NCI-H774 (cell line): ENCODE data around the gene KIF4B.
"Not testable (repeated sequence)": the region's sequence is repeated elsewhere in the genome, so short reads cannot be mapped to it uniquely, and the experiment has no call there.

Experiments used
- DNase-seq: peaks from one replicate; lab custom pipeline; 2025; lab: John Stamatoyannopoulos, UW

KIF4B gene, protein sequence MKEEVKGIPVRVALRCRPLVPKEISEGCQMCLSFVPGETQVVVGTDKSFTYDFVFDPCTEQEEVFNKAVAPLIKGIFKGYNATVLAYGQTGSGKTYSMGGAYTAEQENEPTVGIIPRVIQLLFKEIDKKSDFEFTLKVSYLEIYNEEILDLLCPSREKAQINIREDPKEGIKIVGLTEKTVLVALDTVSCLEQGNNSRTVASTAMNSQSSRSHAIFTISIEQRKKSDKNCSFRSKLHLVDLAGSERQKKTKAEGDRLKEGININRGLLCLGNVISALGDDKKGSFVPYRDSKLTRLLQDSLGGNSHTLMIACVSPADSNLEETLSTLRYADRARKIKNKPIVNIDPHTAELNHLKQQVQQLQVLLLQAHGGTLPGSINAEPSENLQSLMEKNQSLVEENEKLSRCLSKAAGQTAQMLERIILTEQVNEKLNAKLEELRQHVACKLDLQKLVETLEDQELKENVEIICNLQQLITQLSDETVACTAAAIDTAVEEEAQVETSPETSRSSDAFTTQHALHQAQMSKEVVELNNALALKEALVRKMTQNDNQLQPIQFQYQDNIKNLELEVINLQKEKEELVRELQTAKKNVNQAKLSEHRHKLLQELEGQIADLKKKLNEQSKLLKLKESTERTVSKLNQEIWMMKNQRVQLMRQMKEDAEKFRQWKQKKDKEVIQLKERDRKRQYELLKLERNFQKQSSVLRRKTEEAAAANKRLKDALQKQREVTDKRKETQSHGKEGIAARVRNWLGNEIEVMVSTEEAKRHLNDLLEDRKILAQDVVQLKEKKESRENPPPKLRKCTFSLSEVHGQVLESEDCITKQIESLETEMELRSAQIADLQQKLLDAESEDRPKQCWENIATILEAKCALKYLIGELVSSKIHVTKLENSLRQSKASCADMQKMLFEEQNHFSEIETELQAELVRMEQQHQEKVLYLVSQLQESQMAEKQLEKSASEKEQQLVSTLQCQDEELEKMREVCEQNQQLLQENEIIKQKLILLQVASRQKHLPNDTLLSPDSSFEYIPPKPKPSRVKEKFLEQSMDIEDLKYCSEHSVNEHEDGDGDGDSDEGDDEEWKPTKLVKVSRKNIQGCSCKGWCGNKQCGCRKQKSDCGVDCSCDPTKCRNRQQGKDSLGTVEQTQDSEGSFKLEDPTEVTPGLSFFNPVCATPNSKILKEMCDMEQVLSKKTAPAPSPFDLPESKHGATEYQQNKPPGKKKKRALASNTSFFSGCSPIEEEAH

DNA sequence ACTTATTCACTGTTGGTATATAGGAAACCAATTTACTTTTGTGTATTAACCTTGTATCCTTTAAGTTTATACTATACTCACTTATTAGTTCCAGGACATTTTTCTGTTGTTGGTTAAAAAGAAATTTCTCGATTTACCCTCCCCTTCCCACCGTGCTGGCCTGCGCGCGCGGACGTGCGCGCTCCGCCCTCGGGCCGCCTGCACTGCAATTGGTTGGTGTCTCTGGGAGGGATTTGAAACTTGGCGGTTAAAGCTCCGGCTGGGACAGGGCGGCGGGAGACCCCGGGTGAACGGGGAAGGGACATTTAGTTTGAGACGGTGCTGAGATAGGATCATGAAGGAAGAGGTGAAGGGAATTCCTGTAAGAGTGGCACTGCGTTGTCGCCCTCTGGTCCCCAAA lies at the start of gene KIF4B:
KIF4B (plus strand) TSS at position 230 of the 400 bp plus-strand sequence; CDS start at position 335, 105 bp downstream.
- DNase-seq: no peak

DNA sequence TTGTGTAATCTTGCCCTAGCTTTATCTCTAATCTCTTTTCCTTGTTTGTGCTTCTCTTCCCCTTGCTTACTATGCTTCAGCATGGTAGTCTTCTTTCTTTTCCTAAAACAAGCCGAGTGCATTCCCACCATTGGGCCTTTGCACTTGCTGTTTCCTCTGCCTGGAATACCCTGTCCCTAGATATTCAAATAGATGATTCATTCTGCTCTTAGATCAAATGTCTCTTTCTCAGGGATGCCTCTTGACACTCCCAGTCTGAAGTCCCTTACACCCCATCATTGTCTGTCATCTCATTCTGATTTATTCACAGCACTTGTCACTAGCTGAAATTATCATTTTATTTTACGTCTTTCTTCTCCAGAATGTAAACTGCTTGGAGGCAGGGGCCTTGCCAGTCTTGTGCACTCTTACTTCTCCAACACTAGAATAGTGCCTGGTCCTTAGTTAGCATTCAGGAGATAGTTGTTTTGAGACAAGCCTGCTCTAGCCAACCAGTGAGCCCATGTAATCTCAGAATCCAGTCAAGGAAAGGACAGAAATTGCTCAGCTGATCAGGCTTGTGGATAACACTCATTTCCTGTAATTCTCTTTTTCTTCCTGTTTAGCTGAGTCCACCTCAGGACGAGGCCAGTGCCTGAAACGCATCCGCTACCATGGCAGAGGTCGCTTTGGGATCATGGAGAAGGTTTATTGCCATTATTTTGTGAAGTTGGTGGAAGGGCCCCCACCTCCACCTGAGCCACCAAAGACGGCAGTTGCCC lies 47.3 kb upstream of the KIF4B start:
- DNase-seq: no peak

DNA sequence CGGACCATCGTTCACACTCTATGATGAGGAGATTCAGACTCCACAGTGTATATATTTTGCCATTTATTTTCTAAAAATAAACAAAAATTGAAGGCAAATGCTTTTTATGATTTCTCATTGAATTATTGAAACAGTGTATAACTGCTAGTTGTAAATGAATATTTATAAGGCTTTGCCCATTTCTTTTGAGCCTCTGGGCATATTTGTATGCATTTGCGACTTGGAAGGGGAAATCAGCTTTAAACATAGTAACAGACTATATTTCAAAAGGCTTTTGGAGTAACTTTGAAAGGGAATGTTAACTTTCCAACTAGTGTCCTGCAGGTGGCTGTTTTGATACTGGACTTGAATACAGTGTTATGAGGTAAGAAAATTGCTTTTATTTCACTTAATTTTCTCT lies 46.7 kb upstream of the KIF4B start:
- DNase-seq: no peak

DNA sequence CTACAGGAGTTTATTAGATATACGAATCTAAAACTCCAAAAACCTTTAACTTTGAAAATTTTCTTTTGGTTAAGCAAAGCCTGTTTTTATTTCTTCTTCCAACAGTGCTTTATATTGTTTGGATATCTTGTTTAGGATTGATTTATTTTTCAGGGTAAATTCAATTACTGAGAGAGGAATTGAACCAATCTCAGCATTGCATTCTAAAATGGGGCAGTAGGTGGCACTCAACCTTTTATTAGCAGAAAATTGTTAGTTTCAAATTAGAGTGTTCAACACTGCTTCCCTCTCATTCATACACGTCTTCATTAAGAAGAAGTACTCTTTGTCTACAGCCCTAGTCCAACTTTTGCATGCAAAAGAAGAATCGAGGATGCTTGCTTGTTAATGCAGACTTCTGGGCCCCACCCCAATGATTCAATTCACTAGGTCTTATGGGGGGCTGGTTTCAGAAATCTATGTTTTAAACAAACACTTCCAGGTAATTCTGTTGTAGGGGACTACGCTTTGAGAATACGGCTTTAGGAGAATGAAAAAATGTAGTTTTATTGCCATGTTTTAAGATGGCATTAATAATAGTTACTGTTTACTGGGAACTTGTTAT lies 46.0 kb upstream of the KIF4B start:
- no peak for DNase-seq

DNA sequence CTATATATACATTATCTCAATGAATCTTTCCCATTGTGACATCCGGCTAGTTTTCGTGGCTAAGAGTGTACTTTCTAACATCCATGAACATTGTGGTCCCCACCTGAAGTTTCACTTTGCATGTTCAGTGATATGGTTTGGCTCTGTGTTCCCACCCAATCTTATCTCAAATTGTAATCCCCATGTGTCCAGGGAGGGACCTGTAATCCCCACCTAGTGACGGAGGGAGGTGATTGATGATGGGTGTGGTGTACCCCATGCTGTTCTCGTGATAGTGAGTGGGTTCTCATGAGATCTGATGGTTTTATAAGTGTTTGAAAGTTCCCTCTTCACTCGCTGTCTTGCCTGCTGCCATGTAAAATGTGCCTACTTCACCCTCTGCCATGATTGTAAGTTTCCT lies 44.6 kb upstream of the KIF4B start:
- DNase-seq: no peak

DNA sequence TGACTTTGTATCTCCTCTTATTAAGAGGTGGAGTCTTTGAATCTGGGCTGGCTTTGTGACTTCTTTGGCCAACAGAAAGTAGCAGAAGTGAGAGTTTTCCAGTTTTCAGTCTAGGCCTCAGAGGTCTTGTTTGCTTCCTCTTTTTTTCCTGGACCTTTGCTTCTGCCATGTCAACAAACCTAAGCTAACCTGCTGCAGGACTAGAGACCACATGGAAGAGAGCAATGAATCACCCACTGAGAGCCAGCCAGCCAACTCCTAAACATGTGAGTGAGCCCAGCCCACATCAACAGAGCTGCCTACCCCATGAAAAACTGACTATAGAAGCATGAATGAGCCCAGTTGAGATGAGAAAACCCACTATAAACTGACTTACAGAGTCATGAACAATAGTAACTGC lies 42.8 kb upstream of the KIF4B start:
- DNase-seq: no peak

DNA sequence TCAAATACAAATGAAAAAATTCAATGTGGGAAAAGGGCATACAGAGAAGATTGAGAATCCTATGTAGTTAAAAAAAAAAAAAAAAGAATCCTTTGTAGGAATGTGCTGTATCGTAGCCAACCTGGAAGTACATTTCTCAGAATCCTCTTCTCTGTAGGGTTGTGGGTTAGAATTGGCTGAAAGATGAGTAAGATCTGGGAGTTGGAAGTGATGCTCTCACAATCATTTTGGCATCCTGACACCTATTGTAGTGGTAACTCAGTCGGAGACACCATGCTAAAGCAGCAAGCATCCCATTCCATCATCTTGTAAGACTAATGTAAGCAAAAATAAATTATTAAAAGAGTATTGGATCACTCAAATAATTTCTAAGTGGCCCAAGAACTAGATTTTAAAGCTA lies 42.1 kb upstream of the KIF4B start:
- DNase-seq: no peak

DNA sequence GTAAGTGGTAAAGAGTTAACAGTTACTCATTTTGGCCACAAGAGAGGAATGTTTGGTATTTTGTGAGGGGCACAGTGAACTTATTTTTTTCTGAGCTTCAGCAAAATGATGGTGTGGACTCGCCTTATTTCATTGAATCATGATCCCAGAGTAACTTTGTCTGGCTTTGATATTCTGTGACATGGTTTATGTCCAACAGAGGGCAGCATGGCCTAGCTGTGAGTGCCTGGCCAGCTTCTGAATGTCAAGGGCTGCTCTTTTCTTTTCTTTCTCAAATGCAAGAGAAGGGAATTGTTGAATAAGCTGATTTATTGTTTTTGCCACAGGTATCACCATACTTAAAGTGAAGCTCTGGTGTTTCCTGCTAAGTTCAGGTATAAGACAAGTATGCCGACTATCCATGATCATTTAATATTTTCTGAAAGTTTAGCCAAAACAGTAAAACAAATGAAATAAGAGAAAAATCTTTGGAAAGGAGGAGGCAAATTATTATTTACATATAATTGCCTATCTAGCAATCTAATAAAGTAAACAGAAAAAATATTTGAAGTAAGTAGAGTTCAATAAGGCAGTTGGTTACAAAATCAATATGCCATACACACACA lies 41.0 kb upstream of the KIF4B start:
- DNase-seq: peak; percentile 47

DNA sequence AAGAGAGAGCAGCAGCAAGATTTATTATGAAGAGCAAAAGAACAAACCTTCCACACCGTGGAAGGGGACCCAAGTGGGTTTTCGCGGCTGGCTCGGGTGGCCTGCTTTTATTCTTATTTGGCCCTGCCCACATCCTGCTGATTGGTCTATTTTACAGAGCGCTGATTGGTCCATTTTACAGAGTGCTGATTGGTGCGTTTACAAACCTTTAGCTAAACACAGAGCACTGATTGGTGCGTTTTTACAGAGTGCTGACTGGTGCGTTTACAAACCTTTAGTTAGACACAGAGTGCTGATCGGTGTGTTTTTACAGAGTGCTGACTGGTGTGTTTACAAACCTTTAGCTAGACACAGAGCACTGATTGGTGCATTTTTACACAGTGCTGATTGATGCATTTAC lies 37.5 kb upstream of the KIF4B start:
- not testable (repeated sequence) for DNase-seq

DNA sequence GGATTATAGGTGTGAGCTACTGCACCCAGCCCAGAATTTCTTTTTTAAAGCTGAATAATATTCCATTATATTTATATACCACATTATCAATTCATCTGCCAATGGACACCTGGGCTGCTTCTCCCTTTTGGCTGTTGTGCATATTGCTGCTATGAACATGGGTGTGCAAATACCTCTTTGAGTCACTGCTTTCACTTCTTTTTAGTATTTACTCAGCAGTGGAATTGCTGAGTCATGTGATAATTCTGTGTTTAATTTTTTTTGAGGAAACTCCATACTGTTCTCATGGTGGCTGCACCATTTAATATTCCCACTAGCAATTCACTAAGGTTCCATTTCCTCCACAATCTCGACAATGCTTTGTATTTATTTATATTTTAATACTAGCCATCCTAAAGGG lies 36.1 kb upstream of the KIF4B start:
- DNase-seq: no peak

DNA sequence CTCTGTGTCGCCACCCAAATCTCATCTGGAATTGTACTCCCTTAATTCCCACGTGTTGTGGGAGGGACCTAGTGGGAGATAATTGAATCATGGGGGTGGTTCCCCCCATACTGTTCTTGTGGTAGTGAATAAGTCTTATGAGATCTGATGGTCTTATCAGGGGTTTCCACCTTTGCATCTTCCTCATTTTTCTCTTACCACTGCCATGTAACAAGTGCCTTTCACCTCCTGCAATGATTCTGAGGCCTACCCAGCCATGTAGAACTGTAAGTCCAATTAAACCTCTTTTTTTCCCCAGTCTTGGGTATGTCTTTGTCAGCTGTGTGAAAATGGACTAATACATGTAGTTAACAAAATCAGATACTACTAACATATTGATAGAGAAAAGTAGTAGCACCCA lies 35.3 kb upstream of the KIF4B start:
- not testable (repeated sequence) for DNase-seq

DNA sequence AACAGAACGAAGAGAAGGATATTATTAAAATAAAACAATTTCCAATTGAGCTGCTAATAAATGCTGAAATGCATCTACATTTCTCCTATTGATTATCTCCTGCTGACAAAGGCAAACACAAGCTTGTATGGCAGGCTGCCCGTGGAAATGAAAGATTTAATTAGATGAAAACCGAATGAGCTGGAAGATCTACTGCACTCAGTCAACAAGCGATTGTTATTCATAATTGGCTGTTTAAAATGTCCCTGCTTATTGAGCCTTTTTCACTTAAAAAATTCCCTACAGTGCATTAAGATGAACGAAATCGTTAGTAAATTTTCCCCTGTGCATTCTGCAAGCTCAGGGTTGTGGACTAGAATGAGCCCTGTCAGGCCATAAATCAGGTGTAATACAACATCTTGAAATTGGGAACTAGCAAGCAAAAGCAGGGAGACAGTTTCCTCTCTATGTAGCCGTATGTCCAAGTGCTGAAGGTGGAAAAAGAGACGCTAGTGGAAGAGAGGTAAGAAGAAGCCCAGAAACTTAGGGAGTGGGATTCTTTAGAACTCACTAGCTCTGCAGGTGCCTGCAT lies 28.5 kb upstream of the KIF4B start:
- DNase-seq: no peak

DNA sequence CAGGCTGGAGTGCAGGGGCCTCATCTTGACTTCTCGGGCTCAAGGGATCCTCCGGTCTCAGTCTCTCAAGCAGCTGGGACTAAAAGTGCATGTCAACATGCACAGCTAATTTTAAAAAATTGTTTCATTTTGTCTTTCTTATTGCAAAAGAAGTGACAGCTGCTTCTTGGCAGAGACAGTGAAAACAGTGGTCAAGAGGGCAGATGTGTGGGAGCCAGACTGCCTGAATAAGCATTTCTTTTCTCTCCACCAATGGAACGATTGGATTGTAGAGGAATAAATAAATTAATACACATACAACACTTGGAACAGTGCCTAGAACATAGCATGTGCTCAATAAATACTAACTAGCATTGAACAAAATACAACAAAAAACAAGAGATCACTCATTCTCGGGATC lies 27.4 kb upstream of the KIF4B start:
- no peak for DNase-seq

DNA sequence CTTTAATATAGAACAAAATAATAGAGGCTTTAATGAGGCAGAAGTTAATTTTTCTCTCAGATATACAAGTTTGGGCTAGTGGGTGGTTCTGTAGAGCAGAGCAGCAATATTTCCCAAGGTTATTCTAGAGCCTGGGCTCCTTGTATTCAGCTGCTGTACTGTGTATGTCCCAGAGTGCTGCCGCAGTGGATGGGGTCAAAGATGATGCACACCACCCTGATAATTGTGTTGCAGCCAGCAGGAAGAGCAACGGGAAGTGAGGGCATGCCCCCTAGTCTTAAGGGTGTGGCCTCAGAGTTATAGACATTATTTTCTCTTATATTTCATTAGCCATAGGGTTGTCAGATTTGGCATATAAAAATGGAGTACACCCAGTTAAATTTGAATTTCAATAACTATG lies 23.9 kb upstream of the KIF4B start:
- DNase-seq: no peak

DNA sequence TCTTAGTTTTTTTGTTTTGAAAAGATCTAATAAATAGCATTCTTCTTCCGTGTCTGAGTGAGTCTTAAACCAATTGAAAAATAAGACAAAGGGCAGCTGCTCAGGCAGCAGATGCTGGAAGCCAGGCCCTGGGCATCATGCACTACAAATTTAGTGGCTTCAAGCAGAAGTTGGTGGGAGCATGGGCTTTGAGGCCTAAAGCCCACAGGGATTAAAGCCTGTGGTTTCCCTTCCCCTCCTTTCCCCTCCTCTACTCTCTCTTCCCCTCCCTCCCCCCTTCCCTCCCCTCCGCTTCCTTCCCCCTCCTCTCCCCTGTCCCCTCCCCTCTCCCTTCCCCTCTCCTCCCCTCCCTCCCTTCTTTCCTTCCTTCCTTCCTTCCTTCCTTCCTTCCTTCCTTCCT lies 20.1 kb upstream of the KIF4B start:
- no peak for DNase-seq

DNA sequence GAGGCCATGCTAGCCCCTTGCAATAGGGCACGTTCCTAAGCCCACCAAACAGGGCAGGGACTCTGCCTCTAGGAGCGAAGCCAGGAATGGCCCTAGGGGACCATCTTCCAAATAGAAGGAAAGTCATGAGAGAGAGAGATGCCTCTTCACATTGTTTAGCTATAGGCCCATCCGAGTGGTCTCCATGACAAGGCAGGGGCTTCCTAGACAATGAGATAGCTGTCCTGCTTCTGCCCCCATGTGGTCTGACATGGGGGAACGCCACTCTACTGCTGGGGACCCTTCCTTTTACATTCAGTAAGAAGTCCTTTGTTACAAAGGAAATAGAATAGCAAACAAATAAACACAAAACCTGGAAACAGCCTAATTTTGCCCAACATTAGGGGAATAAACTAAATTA lies 17.9 kb upstream of the KIF4B start:
- no peak for DNase-seq

DNA sequence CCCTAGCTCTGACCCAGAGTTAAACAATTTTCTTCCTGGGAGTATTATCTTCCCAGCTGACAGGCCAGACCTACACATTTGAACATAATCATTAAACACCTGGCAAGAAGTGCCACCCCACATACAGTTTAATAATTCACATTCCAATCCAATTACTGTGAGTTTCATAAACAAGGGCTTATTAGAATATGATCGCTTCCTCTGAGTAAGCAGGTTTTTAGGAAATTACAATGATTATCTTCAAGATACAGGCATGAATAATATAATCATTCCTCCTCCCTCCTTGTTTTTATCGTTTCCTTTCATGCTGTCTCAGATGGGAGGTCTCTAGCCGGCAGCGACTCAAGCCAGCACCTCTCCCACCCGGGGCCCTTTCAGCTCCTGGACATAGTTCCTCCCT lies 15.8 kb upstream of the KIF4B start:
- no peak for DNase-seq

DNA sequence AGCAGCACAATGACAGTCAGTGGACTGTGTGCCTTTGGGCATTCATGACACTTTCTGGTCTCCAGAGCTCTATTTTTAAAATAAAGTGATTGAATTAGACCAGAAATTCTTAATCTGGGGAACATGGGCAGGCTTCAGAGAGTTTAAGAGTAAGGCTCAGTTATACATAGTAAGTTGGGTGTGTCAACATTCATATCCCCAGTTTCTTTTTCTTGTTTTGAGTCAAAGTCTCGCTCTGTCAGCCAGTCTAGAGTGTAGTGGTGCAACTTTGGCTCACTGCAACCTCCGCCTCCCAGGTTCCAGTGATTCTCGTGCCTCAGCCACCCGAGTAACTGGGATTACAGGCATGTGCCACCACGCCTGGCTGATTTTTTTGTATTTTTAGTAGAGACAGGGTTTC lies 13.7 kb upstream of the KIF4B start:
- no peak for DNase-seq

DNA sequence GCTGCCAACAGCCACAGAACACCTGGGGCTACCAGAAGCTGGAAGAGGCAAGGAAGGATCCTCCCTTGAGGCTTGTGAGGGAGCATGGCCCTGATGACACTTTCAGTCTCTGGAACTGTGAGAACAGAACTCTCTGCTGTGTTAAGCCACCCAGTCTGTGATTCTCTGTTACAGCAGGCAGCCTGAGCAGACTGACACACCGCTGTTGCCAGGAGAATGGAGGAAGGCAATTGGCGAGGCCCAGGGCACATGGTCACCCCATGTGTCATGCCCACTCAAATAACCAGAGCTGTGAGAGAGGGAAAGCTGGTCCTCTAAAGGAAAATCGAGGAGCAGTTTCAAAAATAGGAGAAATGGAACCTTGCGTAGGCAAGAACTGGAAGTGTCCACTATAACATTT lies 12.0 kb upstream of the KIF4B start:
- DNase-seq: no peak

DNA sequence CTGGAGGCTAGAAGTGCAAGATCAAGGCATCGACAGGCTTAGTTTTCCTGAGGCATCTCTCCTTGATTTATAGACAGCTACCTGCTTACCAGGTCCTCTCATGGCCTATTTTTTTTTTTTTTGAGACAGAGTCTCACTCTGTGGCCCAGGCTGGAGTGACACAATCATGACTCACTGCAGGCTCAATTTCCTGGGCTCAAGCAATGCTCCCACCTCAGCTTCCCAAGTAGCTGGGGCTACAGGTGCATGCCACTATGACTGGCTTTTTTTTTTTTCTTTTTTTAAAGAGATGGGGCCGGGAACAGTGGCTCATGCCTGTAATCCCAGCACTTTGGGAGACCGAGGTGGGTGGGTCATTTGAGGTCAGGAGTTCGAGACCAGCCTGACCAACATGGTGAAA lies 10.8 kb upstream of the KIF4B start:
- not testable (repeated sequence) for DNase-seq
